CD4-positive, alpha-beta T cell treated with Interleukin-12 subunit alpha and Interleukin-12 subunit beta, for 1 hour (primary cell): ENCODE results near the gene NR4A2.
"Not testable (repeated sequence)": the region's sequence is repeated elsewhere in the genome, so short reads cannot be mapped to it uniquely, and the experiment has no call there.

Source experiments
- DNase-seq: peaks from one replicate; pipeline ENCODE4 v3.0.0-alpha.2; 2020

Gene NR4A2

GRCh38 chr2:156320486-156321098 lies 11.9 kb downstream of the NR4A2 start:
- DNase-seq, result no peak

GRCh38 chr2:156319811-156320485 lies 12.6 kb downstream of the NR4A2 start:
- DNase-seq, result no peak

DNA sequence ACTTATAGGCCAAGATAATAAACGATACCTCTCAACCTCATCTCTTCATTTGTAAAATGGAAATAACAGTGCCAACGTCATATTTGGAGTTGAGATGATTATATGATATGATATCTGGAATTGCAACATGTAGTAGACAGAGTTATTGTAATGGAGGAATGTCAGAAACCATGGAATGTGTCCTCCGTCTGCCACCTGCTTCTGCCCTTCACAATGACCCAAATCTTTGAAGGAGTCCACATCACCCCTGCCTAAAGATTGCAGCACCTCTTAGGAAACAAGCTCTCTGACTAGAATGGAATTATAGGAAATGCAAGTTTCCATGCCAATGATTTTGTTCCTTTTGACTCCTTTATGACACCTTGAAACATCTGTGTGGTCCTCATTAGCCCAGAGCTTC lies 14.9 kb downstream of the NR4A2 start:
- no peak for DNase-seq

DNA sequence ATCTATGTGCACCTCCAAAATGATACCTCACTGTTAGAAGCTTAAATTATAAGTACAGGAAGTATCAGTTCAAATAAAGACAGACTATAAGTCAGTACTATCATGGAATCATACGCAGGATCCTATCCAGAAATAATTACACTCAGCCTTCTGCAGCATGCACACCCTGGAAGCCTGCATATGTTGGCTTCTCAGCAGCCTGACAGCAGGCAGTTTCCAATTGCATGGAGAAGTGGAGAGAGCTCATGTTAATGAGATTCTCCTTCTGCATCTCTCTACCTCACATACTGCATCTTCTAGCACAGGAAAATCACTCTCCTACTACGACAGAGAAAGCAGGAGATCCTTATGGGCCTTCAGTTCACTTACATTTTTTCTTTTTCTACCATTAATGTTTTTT lies 20.5 kb downstream of the NR4A2 start:
- DNase-seq, result no peak

- no peak for DNase-seq
These were observed 21.7 kb downstream of the NR4A2 start for GRCh38 chr2:156310773-156311172.

DNA sequence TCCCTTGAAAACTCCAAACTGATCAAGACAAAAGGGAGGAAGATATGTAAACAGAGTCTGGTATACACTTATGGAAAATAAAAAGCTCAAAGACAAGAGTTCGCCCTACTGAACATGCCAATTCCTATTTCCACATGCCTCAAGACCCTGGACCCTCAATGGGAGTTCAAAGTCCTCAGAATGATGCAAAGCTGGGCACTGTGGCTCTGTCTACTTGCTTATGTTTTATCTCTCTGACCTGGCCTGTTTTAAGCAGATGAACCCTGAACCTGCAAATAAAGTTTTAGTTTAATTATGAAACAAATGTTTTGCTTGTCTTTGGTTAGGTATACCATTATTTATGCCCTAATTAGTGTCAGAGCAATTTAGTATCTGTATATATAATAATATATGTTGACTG lies 22.6 kb downstream of the NR4A2 start:
- DNase-seq, result no peak

- DNase-seq, result no peak
These were observed 23.4 kb downstream of the NR4A2 start for GRCh38 chr2:156309167-156309566.

DNA sequence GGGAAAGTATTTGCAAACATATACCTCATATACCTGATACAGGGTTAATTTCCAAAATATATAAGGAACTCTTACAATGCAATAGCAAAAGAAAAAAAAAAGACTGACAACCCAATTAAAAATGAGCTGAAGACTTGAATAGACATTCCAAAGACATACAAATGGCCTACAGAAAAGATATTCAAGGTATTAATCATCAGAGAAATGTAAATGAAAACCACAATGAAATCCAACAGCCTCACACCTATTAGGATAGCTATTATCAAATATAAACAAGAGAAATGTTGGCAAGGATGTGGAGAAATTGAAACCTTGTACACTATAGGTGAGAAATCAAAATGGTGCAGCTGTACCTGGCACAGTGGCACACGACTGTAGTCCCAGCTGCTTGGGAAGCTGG lies 25.7 kb downstream of the NR4A2 start:
- no peak for DNase-seq

DNA sequence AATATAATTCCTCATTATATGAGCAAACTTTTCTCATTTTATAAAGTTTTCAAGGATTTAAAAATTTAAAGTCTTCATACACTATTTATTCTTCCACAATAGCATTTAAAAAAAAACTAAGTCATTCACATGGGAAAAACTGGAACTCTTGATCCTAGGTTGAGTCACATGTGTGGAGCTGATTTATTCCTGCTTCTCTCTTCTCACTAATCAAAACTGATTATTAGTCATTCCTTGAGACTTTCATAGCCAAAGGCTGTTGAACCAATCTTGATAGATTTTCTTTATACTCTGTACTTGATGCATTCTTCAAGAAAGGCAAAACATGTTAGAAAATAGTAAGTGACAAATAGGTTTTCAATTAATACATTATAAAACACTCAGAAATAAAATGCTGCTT lies 27.4 kb downstream of the NR4A2 start:
- DNase-seq, result no peak

DNA sequence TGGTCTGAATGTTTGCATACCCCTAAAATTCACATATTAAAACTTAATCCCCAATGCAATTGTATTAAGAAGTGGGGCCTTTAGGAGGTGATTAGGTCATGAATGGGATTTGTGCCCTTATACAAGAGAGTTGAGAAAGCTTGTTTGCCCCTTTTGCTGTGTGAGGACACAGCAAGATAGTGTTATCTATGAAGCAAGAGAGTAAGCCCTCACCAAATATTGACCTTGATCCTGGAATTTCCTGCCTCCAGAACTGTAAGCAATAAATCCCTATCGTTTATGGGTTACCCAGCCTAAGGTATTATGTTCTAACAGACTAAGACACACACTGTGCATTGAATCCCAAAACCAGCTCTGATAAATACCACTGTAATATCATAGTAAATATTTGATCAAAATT lies 32.2 kb downstream of the NR4A2 start:
- DNase-seq, result no peak

DNA sequence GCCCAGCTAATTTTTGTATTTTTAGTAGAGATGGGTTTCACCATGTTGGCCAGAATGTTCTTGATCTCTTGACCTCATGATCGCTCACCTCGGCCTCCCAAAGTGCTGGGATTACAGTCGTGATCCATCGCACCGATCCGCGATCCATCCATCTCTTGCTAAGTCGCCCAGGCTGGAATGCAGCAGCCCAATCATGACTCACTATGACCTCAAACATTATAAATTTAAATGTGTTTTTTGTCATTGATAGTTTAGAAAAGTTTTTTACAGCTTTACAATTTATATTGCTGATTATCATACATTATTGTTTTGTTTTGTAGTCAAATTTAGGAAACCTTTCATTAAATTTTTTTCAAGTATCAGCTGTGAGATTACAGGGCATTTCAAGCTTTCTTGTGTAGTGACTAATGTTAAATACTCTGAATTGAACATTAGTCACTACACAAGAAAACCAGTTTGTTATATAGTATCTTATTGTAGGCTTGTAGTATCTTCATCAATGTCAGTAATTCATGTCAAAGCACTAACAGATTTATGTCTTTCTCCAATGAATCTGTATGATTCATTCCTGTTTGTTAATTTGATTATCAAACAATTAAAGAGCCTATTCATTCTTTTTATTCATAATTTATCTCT lies 37.5 kb downstream of the NR4A2 start:
- DNase-seq, result no peak

- DNase-seq, result not testable (repeated sequence)
These were observed 39.1 kb downstream of the NR4A2 start for GRCh38 chr2:156293382-156293781.

DNA sequence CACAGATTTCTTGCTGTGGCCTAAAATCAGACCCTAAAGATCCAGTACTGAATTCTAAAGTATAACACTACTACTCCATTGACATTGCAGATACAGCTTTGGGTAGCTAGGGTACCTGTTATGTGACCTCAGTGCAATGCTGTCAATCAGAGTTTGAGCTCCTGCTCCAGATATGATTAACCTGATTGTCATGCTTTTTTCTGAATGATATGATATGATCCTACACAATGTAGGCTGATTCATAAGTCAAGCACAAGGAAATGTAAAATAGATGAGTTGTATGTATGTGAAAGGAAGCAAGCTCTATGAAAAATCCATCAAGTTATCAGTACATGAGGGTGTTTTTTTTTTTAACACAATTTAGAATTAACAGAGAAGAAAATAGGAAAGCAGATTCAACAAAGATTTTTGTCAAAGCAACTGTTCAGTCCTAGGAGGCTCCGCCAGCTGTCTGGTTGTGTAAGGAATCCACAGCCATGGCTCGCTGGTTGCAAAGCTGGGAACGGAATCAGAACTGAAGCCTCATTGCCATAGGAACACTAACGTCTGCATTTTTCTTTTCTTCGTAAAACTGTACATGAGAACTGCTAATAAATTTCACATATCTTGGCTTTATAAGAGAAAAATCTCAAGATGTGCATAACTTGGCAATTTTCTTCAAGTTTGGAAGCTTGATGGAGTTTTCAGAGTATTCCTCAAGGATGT lies 52.9 kb downstream of the NR4A2 start:
- DNase-seq, result no peak
